Colonic mucosa (tissue), 4 donors: ENCODE data around the gene FKBP1B. TPM values are rescaled to one million over a fixed set of nuclear protein-coding genes. Genes with fewer than 3 reads are reported as not detected.

ENCODE experiments used
- DNase-seq: peaks from one replicate; pipeline ENCODE4 v3.0.0-alpha.2; 2020
- H3K27ac ChIP-seq: fragments of 200-600 bp; one replicate; pipeline ENCODE4 v1.8.0; 2021
- H3K27me3 ChIP-seq: fragments of 200-600 bp; one replicate; pipeline ENCODE4 v1.8.0; 2021
- H3K36me3 ChIP-seq: fragments of 200-600 bp; one replicate; pipeline ENCODE4 v1.8.0; 2021
- H3K4me1 ChIP-seq: fragments of 200-600 bp; one replicate; pipeline ENCODE4 v1.8.0; 2021; ENCODE audit warnings: mild to moderate bottlenecking
- H3K4me3 ChIP-seq: fragments of 200-600 bp; one replicate; pipeline ENCODE4 v1.8.0; 2021
- H3K9ac ChIP-seq, 2 donors: one replicate each; pipeline ENCODE4 v1.7.0; 2013; ENCODE audit warnings: control low read depth in 2 of 2, low read depth in 2 of 2, low read length in 2 of 2
- H3K9me3 ChIP-seq: fragments of 200-600 bp; one replicate; pipeline ENCODE4 v1.8.0; 2021
- CTCF ChIP-seq: fragments of 200-600 bp; IDR thresholded peaks from one replicate; pipeline ENCODE4 v1.8.0; 2022; ENCODE audit warnings: antibody characterized with exemption, mild to moderate bottlenecking
- intact Hi-C: fragments of 100-400 bp; cut with DNase I; formaldehyde crosslinking; loops from one replicate; pipeline ENCODE4 v1.14.1; 2022
- total RNA-seq, 2 donors: library from RNA; stranded (reverse); fragmentation: NEBNext Ultra II Directional in 1 of 2; extraction: Animal tissue kit (Norgen Biotek cat#: 25700) in 1 of 2; gene quantifications; one replicate each; pipeline ENCODE4 v1.2.1, GENCODE V29; 2021
- donor health status: healthy.
- donor health status: DM: no; HTN: no; CAD: no.
- donor health status: DM: no; HTN: no; CAD: no.

FKBP1B gene
- total RNA-seq, 2 donors from 2014 or later, result 8.0 to 11.8 TPM

- Histone ChIP-seq H3K4me3 (no peak overlapping the region), H3K9me3 (no peaks in the 10 kb centered on the region), H3K27ac (no peak overlapping the region), H3K36me3 (no peaks in the 10 kb centered on the region), H3K4me1 (peaks cover 11% of the 10 kb centered on the region), H3K27me3 (no peaks in the 10 kb centered on the region), H3K9ac (peak overlapping the region in 1 of 2 donors; percentile 19)
- intact Hi-C loops, result no loop called here
- TF ChIP-seq CTCF, result no peak
- DNase-seq, result no peak
Measured at GRCh38 chr2:24045511-24046508, 3.7 kb upstream of the FKBP1B start.

- H3K4me3 ChIP-seq, result peak overlapping the region; percentile 54
- peak overlapping the region; percentile 44 for H3K27ac ChIP-seq
- no peaks in the 10 kb centered on the region for H3K36me3 ChIP-seq
- no peaks in the 10 kb centered on the region for H3K27me3 ChIP-seq
- peaks cover 11% of the 10 kb centered on the region for H3K4me1 ChIP-seq
- intact Hi-C loops, result no loop called here
- no peak for DNase-seq
- TF ChIP-seq CTCF, result no peak
- no peaks in the 10 kb centered on the region for H3K9me3 ChIP-seq
- H3K9ac ChIP-seq, result peak overlapping the region in 1 of 2 donors; percentile 77
Measured at GRCh38 chr2:24046599-24046929, 3.0 kb upstream of the FKBP1B start.

- peak within 1 kb of the TSS; percentile 54 for H3K4me3 ChIP-seq
- H3K9me3 ChIP-seq, result no peaks in the 10 kb centered on the region
- TF ChIP-seq CTCF, result no peak
- peak within 1 kb of the TSS; percentile 67 to 77 for H3K9ac ChIP-seq
- peaks cover 11% of the 10 kb centered on the region for H3K4me1 ChIP-seq
- peak within 1 kb of the TSS; percentile 44 for H3K27ac ChIP-seq
- DNase-seq, result peak; percentile 97
- no peaks in the 10 kb centered on the region for H3K36me3 ChIP-seq
- no peaks in the 10 kb centered on the region for H3K27me3 ChIP-seq
- intact Hi-C loops, result no loop called here
Measured at GRCh38 chr2:24046930-24047702, 2.4 kb upstream of the FKBP1B start, which contains the start of gene WDCP. TSS of gene WDCP (minus strand) at chr2:24047391. CDS start at chr2:24039494, 7,897 bp downstream.

GRCh38 chr2:24047703-24048033 is 1.9 kb upstream of the FKBP1B start:
- peak overlapping the region in 1 of 2 donors; percentile 77 for H3K9ac ChIP-seq
- no peaks in the 10 kb centered on the region for H3K36me3 ChIP-seq
- no peaks in the 10 kb centered on the region for H3K27me3 ChIP-seq
- no peak for TF ChIP-seq CTCF
- no peak overlapping the region for H3K27ac ChIP-seq
- H3K9me3 ChIP-seq, result no peaks in the 10 kb centered on the region
- intact Hi-C loops, result no loop called here
- DNase-seq, result no peak
- peaks cover 11% of the 10 kb centered on the region for H3K4me1 ChIP-seq
- H3K4me3 ChIP-seq, result no peak overlapping the region

- no peak for TF ChIP-seq CTCF
- H3K9ac ChIP-seq, result no peak overlapping the region
- DNase-seq, result no peak
- intact Hi-C loops, result no loop called here
- peaks cover 11% of the 10 kb centered on the region for H3K4me1 ChIP-seq
- H3K9me3 ChIP-seq, result no peaks in the 10 kb centered on the region
- peak overlapping the region; percentile 55 for H3K4me3 ChIP-seq
- H3K27me3 ChIP-seq, result no peaks in the 10 kb centered on the region
- no peaks in the 10 kb centered on the region for H3K36me3 ChIP-seq
- no peak overlapping the region for H3K27ac ChIP-seq
Measured at GRCh38 chr2:24048769-24049484, 614 bp upstream of the FKBP1B start.
